ENCODE results near the gene PJA2. TPM values are rescaled to one million over a fixed set of nuclear protein-coding genes. Genes with fewer than 3 reads are reported as not detected.

The PJA2 gene
- total and polyA plus RNA-seq, 9 donors = 87.3 to 138 (median 121) TPM

DNA sequence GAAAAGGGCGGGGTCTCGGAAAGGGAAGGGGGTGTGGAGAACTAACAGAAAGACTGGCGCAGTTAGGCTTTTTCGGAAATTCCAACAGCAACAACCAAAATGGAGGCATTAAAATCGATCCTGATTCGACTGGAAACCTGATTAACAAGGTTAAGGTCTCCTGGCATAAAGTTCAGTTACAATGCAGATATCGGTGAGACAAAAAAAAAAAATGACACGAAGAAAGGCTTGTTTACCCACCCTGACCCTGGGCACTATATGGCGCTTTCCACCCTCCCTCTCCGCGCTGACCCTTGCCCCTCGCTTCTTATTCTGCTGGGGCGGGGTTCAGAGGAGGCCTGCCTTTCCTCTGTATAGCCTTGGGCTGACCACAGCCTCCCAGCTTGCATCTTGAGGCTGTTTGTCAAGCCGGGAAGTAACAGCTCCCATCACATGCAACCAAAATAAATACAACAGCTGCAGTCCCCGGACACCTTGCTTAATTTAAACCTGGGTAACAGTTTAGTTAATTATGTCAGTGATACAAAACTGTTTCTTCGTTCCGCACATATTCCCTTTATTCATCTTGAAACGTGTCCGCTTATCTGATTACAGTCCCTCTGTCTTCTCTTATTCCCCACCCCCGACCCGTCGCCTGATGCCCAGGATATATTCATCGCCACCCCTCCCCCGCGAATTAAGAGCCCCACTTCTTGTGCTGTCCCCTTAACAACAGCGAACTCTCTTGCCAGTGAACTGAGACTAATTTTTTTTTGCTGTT is 795 bp upstream of the PJA2 start:
- no peaks in the 10 kb centered on the region for H3K9me3 ChIP-seq (replicated peaks; ENCODE audit: control insufficient read depth, low read depth, low read length)
- no peaks in the 10 kb centered on the region for H3K27me3 ChIP-seq (ENCODE audit: control insufficient read depth, insufficient read depth, low read length)
- peak overlapping the region; percentile 56 for H3K4me3 ChIP-seq (ENCODE audit: low read length)
- under 1% methylated on average over 15 of the region's 26 CpGs for WGBS (ENCODE audit: insufficient coverage)
- H3K36me3 ChIP-seq (ENCODE audit: control insufficient read depth, insufficient read depth, low read length) = no peaks in the 10 kb centered on the region
- peaks cover 8% of the 10 kb centered on the region for H3K4me1 ChIP-seq (ENCODE audit: control insufficient read depth, insufficient read depth, low read length)
- peak overlapping the region; percentile 99 for H3K27ac ChIP-seq (ENCODE audit: low read length)
- DNase-seq = peak; percentile 95

DNA sequence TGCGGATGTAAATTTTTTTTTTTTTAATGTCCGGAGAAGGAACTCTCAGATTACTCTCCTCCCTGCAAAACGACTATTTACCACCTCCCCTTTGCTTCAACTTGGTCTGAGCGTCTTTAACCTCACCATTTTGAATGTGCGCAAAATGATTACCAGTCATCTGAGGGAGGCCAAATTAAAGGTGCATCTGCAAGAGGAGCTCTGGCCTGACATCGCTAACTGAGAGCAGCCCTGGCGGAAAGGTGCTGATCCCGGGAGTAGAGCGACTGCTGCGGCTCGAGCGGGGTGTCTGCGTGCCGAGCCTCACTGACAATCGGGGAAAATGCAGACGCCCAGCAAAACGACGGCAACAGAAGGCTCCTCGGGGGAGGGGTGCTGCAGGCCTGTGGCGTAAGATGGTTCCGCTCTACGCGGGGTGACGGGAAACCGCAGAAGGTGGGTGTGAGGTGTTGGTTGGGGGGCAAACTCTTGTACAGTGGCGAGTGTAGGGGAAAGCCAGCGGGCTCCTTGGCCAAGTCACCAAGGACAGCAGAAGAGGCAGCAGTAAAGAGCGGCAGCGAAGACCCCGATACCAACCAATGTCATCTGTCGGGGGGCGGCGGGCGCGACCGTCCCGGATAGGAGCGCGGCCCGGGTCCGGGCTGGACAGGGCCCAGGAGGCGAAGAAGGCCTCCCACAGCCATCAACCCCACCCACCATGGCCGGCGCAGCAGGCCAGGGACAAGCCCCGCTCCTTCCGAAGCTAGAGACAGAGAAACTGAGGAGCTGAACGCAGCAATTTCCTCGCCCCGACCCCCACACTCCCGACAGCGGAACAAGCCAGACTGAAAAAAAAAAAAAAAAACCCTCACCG is 557 bp downstream of the PJA2 start:
- Histone ChIP-seq H3K9me3 (replicated peaks; ENCODE audit: control insufficient read depth, low read depth, low read length) (no peaks in the 10 kb centered on the region), H3K27ac (ENCODE audit: low read length) (peak overlapping the region; percentile 99), H3K27me3 (ENCODE audit: control insufficient read depth, insufficient read depth, low read length) (no peaks in the 10 kb centered on the region), H3K36me3 (ENCODE audit: control insufficient read depth, insufficient read depth, low read length) (no peaks in the 10 kb centered on the region), H3K4me1 (ENCODE audit: control insufficient read depth, insufficient read depth, low read length) (peaks cover 8% of the 10 kb centered on the region), H3K4me3 (ENCODE audit: low read length) (peak overlapping the region; percentile 87)
- under 1% methylated on average over 43 of the region's 52 CpGs for WGBS (ENCODE audit: insufficient coverage)
- DNase-seq = peak; percentile 88

DNA sequence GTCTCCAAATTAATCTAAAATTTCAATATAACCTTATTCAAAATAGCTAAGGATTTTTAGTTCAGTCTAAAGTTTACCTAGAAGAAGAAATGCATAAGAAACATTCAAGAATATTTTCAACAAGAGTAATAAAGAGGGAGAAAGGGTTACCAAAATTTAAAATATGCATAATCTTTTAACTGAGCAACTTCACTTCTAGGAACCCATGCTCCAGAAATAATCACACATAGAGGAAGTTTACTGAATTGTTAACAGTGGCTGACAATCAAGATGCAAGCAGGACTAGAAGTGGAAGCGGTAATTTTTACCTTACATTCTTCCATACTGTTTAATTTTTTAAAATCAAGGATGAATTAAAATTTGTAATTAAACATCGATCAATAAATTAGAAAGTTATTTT is 1.9 kb downstream of the PJA2 start:
- peak overlapping the region; percentile 99 for H3K27ac ChIP-seq (ENCODE audit: low read length)
- peak overlapping the region; percentile 87 for H3K4me3 ChIP-seq (ENCODE audit: low read length)
- WGBS (ENCODE audit: insufficient coverage) = no CpG with 5 or more reads among the region's 2 CpGs
- H3K27me3 ChIP-seq (ENCODE audit: control insufficient read depth, insufficient read depth, low read length) = no peaks in the 10 kb centered on the region
- H3K36me3 ChIP-seq (ENCODE audit: control insufficient read depth, insufficient read depth, low read length) = no peaks in the 10 kb centered on the region
- H3K9me3 ChIP-seq (replicated peaks; ENCODE audit: control insufficient read depth, low read depth, low read length) = no peaks in the 10 kb centered on the region
- peaks cover under 1% of the 10 kb centered on the region for H3K4me1 ChIP-seq (ENCODE audit: control insufficient read depth, insufficient read depth, low read length)
- no peak for DNase-seq

DNA sequence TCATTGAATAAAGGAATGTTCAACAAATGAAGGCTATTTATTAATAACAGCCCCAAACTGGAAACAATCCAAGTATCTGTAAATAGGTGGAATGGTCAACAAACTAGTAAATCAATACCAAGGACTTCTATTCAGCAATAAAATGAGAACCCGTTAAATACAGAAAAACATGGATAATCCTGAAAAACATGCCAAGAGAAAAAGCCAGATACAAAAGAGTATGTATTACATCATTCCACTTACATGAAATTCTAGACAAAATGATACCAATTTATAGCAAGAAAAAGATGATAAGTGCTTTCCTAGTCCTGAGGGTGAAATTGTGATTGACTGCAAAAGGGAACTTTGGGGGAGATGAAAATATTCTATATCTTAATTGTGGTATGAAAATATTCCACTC is 3.1 kb downstream of the PJA2 start:
- no peak overlapping the region for H3K4me3 ChIP-seq (ENCODE audit: low read length)
- H3K27ac ChIP-seq (ENCODE audit: low read length) = no peak overlapping the region
- DNase-seq = no peak
- WGBS (ENCODE audit: insufficient coverage) = no CpG with 5 or more reads among the region's 1 CpG
- no peaks in the 10 kb centered on the region for H3K4me1 ChIP-seq (ENCODE audit: control insufficient read depth, insufficient read depth, low read length)
- no peaks in the 10 kb centered on the region for H3K36me3 ChIP-seq (ENCODE audit: control insufficient read depth, insufficient read depth, low read length)
- H3K27me3 ChIP-seq (ENCODE audit: control insufficient read depth, insufficient read depth, low read length) = no peaks in the 10 kb centered on the region
- H3K9me3 ChIP-seq (replicated peaks; ENCODE audit: control insufficient read depth, low read depth, low read length) = no peaks in the 10 kb centered on the region

DNA sequence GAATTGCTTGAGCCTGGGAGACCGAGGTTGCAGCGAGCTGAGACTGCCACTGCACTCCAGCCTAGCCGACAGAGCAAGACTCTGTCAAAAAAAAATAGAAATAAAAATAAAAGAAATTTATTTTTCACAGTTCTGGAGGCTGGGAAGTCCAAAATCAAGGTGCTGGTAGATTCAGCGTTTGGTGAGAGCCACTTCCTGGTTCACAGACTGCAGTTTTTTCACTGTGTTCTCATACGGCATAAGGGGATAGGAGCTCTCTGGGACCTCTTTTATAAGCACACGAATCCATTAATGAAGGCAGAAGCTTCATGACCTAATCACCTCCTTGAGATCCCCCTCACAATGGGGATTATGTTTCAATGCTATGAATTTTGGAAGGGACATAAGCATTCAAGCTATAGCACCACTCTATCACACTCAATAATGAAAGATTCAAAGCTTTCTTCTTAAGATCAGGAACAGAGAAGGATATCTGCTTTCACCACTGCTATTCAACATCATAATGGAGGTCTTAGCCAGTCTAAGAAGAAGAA is 5.3 kb downstream of the PJA2 start:
- no CpG with 5 or more reads among the region's 6 CpGs for WGBS (ENCODE audit: insufficient coverage)
- H3K9me3 ChIP-seq (replicated peaks; ENCODE audit: control insufficient read depth, low read depth, low read length) = no peaks in the 10 kb centered on the region
- H3K27me3 ChIP-seq (ENCODE audit: control insufficient read depth, insufficient read depth, low read length) = no peaks in the 10 kb centered on the region
- H3K4me1 ChIP-seq (ENCODE audit: control insufficient read depth, insufficient read depth, low read length) = no peaks in the 10 kb centered on the region
- no peak for DNase-seq
- no peak overlapping the region for H3K4me3 ChIP-seq (ENCODE audit: low read length)
- no peak overlapping the region for H3K27ac ChIP-seq (ENCODE audit: low read length)
- peaks cover 2% of the 10 kb centered on the region for H3K36me3 ChIP-seq (ENCODE audit: control insufficient read depth, insufficient read depth, low read length)

DNA sequence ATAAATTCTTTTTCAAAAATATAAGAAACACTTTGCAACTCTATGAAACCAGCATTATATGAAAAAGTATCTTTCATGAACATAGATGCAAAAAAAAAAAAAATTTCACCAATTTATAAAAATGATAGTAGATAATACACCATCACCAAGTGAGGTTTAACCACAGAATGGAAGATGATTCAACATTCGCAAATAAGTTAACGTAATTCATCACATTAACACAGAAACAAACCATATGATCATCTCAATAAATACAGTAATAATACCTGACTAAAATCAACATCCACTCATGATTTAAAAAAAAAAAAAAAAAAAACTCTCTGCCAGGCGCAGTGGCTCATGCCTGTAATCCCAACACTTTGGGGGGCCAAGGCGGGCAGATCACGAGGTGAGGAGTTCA is 6.3 kb downstream of the PJA2 start:
- H3K27me3 ChIP-seq (ENCODE audit: control insufficient read depth, insufficient read depth, low read length) = no peaks in the 10 kb centered on the region
- 100% methylated on average over 1 of the region's 5 CpGs for WGBS (ENCODE audit: insufficient coverage)
- no peak overlapping the region for H3K4me3 ChIP-seq (ENCODE audit: low read length)
- H3K9me3 ChIP-seq (replicated peaks; ENCODE audit: control insufficient read depth, low read depth, low read length) = no peaks in the 10 kb centered on the region
- no peak overlapping the region for H3K27ac ChIP-seq (ENCODE audit: low read length)
- no peak for DNase-seq
- H3K4me1 ChIP-seq (ENCODE audit: control insufficient read depth, insufficient read depth, low read length) = no peaks in the 10 kb centered on the region
- peaks cover 4% of the 10 kb centered on the region for H3K36me3 ChIP-seq (ENCODE audit: control insufficient read depth, insufficient read depth, low read length)

DNA sequence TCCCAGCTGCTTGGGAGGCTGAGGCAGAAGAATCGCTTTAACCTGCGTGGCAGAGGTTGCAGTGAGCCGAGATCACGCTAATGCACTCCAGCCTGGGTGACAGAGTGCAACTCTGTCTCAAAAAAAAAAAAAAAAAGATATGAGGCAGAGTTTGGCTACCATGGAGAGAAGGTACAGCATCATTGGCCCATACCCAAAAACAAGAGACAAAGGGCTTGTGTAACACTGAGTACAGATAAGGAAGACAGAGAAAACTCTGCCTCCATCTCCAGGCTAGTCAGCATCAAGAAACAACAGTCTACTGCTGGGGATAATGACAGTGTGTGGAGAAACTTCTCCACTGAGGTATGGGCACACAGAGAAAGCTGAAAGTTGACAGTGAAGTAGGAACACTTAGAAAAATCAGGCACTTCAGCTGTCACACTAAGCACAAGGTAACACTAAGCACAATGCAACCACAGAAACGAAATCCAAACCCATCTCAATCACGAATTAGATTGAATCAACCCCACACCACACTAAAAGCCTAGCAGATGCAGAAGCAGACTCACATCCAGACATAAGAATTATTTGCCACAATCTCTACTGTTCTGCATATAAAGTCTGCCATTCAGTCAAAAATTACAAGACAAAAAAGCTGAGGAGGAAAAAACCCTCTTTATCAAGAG is 10.5 kb downstream of the PJA2 start:
- Histone ChIP-seq H3K36me3 (ENCODE audit: control insufficient read depth, insufficient read depth, low read length) (peaks cover 4% of the 10 kb centered on the region), H3K4me1 (ENCODE audit: control insufficient read depth, insufficient read depth, low read length) (no peaks in the 10 kb centered on the region), H3K9me3 (replicated peaks; ENCODE audit: control insufficient read depth, low read depth, low read length) (no peaks in the 10 kb centered on the region), H3K27ac (ENCODE audit: low read length) (no peak overlapping the region), H3K27me3 (ENCODE audit: control insufficient read depth, insufficient read depth, low read length) (no peaks in the 10 kb centered on the region), H3K4me3 (ENCODE audit: low read length) (no peak overlapping the region)
- WGBS (ENCODE audit: insufficient coverage) = 73% methylated on average over 2 of the region's 6 CpGs
- DNase-seq = no peak

DNA sequence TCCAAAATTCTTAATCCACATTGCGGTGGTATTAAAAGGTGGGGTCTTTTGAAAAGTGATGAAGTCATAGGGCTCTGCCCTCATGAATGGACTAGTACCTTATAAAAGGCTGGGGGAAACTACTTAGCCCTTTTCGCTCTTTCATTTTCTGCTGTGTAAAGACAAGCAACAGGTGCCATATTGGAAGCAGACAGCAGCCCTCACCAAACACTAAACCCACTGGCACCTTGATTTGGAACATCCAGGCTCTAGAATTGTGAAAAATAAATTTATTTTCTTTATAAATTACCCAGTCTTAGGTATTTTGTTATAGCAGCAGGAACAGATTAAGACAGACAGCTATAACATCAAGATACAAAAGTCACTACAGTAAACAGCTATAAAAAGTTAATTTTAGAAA is 12.8 kb downstream of the PJA2 start:
- WGBS (ENCODE audit: insufficient coverage) = no CpG with 5 or more reads among the region's 2 CpGs
- no peak for DNase-seq
- Histone ChIP-seq H3K27me3 (ENCODE audit: control insufficient read depth, insufficient read depth, low read length) (no peaks in the 10 kb centered on the region), H3K4me1 (ENCODE audit: control insufficient read depth, insufficient read depth, low read length) (no peaks in the 10 kb centered on the region), H3K4me3 (ENCODE audit: low read length) (no peak overlapping the region), H3K9me3 (replicated peaks; ENCODE audit: control insufficient read depth, low read depth, low read length) (no peaks in the 10 kb centered on the region), H3K27ac (ENCODE audit: low read length) (no peak overlapping the region), H3K36me3 (ENCODE audit: control insufficient read depth, insufficient read depth, low read length) (peaks cover 5% of the 10 kb centered on the region)

DNA sequence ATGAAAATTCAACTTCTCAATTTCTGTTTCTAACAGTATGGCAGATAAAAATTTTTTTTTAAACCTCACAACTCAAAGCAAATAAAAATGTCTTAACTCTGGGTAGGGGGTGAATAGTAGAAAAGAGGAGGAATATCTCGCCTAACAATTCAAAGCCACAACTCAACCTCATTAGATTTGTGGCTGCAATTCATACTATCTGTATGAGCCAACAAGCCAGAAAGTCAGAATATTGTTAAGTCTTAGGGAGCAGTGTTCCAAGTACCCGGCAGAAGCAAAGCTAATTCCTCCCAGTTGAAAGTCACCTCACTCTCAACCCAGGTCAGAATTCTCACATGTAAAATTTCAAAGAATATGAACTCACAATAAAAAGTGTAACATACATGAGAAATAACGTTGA is 15.0 kb downstream of the PJA2 start:
- Histone ChIP-seq H3K4me1 (ENCODE audit: control insufficient read depth, insufficient read depth, low read length) (no peaks in the 10 kb centered on the region), H3K4me3 (ENCODE audit: low read length) (no peak overlapping the region), H3K36me3 (ENCODE audit: control insufficient read depth, insufficient read depth, low read length) (peaks cover 4% of the 10 kb centered on the region), H3K27ac (ENCODE audit: low read length) (no peak overlapping the region), H3K27me3 (ENCODE audit: control insufficient read depth, insufficient read depth, low read length) (no peaks in the 10 kb centered on the region), H3K9me3 (replicated peaks; ENCODE audit: control insufficient read depth, low read depth, low read length) (no peaks in the 10 kb centered on the region)
- no peak for DNase-seq
- WGBS (ENCODE audit: insufficient coverage) = no CpG with 5 or more reads among the region's 3 CpGs

DNA sequence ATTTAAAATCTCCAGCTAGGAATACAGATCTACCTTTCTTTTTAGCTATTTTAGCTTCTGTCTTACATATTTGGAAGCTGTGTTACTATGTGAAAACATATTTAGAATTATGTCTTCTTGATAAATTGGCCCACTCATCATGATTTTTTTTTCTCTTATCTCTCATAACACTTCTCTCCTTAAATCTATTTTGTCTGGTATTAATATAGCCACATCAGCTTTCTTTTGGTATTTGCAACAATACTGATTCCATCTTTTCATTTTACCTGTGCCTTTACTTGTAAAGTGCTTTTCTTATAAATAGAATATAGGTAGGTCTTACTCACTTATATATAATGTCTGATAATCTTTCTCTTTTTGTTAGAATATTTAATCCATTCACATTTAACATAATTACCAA is 19.6 kb downstream of the PJA2 start:
- Histone ChIP-seq H3K27ac (ENCODE audit: low read length) (no peak overlapping the region), H3K9me3 (replicated peaks; ENCODE audit: control insufficient read depth, low read depth, low read length) (no peaks in the 10 kb centered on the region), H3K36me3 (ENCODE audit: control insufficient read depth, insufficient read depth, low read length) (peaks cover 2% of the 10 kb centered on the region), H3K4me1 (ENCODE audit: control insufficient read depth, insufficient read depth, low read length) (no peaks in the 10 kb centered on the region), H3K27me3 (ENCODE audit: control insufficient read depth, insufficient read depth, low read length) (no peaks in the 10 kb centered on the region), H3K4me3 (ENCODE audit: low read length) (no peak overlapping the region)
- DNase-seq = no peak
